Smooth muscle cell of the brain vasculature (primary cell): ENCODE measurements around the gene ADAM11.
A peak's percentile ranks its signal among the peaks of the same experiment; 100 is the strongest.

Experiments used
- DNase-seq: peaks from one replicate; pipeline ENCODE4 v3.0.0-alpha.2; 2012; ENCODE audit warnings: low read depth, low spot score

The ADAM11 gene

DNA sequence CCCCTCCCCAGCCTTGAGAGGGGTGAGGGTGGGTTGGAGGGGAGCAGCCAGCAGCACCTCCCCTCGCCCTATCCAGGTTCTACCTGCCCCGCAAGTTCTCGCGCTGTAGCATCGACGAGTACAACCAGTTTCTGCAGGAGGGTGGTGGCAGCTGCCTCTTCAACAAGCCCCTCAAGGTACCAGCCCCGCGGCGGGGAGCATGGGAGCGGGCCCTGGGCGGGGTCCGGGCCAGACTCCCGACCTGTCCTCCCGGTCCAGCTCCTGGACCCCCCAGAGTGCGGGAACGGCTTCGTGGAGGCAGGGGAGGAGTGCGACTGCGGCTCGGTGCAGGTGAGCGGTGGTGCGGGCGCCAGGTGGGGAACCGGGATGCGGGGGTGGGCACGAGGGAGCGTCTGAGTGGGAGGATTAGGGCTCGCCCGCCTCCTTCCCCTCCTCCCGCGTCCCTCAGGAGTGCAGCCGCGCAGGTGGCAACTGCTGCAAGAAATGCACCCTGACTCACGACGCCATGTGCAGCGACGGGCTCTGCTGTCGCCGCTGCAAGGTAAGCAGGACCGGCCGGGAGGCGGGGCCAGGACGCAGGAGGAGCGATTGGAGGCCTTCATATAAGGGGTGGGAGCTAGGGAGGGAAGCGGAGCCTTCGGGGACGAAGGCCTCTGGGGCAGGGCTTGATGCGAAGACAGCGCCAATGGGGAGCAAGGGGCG is 16.5 kb downstream of the ADAM11 start:
- peak; percentile 95 for DNase-seq

DNA sequence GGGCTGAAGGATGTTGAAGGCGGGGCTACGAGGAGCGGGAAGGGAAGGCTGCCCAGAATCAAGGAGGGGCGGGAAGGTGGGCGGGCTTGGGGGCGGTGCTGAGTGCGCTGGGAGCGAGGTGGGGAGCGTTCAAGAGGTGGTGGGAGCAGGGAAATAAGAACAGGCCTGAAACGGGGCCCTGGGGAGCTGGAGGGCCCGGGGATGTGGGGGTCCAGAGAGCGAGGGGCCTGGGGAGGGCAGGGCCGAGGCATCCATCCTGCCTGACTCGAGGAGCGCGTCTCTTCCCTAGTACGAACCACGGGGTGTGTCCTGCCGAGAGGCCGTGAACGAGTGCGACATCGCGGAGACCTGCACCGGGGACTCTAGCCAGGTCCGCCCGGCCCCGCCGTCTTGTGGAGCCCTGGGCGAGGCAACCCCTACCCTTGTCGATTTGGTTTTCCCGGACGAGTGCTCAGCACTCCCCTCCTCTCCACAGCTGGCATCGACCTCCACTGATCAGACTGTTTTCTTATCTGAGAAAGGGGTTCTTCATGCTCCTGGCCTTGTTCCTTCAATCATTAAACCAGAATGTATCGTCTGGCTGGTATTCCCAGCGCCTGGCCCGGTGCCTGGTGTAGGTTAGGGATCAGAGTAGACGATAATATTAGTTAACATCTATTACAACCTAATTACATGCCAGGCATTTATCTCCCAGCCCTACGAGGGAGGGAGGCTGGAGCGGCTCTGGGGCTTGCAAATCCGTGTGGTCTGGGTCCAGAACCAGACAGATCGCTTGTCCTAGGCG is 17.2 kb downstream of the ADAM11 start:
- no peak for DNase-seq

DNA sequence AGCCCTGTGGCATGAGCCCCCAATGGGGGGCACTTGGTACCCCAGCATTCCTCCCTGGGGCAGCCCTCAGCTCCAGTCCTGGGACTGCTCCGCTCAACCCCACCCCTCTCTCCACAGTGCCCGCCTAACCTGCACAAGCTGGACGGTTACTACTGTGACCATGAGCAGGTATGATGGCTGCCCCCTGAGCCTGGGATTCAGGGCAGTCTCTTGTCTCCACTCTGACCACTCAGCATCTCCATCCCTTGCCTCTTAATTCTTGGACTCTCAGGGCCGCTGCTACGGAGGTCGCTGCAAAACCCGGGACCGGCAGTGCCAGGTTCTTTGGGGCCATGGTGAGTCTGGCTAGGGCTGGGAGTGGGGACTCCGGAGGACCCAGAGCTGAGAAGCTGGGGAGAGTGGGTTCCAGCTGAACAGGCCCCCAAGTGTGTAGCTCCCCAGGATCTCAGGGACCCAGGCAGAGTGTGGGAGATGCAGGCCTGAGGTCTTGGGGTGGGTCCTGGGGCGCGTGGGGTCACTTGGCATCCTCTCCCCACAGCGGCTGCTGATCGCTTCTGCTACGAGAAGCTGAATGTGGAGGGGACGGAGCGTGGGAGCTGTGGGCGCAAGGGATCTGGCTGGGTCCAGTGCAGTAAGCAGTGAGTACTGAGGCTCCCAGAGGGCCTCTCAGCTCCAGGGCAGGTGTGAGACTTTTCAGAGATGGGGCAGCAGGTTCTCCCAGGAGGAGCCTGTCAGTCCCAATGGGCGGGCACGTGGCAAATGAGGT is 18.0 kb downstream of the ADAM11 start:
- no peak for DNase-seq

DNA sequence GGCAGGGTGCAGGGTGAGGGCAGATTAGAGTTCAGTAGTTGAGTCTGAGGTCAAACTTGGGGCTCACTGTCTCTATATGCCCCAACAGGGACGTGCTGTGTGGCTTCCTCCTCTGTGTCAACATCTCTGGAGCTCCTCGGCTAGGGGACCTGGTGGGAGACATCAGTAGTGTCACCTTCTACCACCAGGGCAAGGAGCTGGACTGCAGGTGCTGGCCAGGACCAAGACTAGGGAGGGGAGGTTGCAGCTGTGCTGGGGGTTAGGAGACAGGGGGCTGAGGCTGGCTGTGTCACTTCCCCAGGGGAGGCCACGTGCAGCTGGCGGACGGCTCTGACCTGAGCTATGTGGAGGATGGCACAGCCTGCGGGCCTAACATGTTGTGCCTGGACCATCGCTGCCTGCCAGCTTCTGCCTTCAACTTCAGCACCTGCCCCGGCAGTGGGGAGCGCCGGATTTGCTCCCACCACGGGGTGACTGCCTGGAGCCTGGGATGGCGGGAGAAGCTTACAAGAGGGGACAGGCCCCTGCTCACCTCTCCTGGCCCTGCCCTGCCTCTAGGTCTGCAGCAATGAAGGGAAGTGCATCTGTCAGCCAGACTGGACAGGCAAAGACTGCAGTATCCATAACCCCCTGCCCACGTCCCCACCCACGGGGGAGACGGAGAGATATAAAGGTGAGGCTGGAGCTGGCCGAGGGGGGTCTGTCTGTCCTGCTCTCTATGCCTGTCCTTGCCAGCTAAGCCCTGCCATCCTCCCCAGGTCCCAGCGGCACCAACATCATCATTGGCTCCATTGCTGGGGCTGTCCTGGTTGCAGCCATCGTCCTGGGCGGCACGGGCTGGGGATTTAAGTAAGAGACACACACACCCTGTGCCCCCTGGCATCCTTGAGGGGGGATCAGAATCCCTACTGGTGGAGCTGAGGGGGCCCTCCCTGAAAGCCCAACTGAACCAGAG is 18.9 kb downstream of the ADAM11 start:
- no peak for DNase-seq

DNA sequence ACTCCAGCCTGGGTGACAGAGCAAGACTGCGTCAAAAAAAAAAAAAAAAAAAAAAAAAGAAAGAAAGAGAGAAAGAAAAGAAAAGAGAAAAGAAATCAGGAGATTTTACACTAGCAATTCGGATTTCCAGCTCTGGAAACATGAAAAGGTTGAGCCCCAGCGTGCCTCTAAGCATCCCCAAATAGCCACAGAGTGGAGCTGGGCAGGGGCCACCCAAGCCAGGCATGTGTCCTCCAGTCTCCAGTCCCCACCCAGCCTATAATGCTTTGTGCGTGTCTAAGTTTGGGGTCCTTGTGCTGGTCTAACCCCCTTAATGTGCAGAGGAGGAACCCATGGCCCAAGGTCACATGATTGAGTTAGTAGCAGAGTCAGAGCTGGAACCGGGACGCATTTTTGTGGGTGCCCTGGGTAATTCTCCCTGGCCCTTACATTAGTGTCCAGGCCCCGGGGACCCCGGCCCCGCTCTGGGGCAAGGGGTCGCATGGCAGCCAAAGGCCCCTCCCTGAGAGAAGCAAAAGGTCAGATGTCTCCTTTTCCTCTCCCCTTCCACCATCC is 19.9 kb downstream of the ADAM11 start:
- DNase-seq: no peak

DNA sequence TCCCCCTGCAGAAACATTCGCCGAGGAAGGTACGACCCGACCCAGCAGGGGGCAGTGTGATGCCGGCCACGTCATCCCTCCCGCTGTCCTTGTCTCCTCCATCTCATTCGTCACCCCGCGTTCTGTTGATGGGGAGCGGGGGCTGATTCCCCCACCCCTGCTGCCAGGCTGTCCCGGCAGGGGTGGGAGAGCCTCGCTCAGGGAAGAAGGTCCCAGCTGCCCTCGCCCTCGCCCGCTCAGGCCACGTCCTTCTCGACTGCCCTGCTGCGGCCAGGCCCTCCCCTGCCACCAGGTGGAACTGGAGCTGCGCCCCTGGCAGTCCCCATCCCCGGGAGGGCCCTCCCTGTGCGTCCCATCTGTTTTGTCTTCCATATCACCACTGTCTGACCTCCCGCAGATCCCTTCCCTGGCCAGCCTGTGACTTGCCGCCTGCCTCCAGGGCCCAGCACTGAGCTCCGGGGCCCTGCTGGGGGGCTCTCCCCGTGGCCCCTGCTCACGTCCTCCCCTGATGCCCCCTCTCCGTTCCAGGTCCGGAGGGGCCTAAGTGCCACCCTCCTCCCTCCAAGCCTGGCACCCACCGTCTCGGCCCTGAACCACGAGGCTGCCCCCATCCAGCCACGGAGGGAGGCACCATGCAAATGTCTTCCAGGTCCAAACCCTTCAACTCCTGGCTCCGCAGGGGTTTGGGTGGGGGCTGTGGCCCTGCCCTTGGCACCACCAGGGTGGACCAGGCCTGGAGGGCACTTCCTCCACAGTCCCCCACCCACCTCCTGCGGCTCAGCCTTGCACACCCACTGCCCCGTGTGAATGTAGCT is 20.6 kb downstream of the ADAM11 start:
- DNase-seq: peak; percentile 50

DNA sequence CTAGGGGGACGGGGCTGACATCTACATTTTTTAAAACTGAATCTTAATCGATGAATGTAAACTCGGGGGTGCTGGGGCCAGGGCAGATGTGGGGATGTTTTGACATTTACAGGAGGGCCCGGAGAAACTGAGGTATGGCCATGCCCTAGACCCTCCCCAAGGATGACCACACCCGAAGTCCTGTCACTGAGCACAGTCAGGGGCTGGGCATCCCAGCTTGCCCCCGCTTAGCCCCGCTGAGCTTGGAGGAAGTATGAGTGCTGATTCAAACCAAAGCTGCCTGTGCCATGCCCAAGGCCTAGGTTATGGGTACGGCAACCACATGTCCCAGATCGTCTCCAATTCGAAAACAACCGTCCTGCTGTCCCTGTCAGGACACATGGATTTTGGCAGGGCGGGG is 21.4 kb downstream of the ADAM11 start:
- no peak for DNase-seq

DNA sequence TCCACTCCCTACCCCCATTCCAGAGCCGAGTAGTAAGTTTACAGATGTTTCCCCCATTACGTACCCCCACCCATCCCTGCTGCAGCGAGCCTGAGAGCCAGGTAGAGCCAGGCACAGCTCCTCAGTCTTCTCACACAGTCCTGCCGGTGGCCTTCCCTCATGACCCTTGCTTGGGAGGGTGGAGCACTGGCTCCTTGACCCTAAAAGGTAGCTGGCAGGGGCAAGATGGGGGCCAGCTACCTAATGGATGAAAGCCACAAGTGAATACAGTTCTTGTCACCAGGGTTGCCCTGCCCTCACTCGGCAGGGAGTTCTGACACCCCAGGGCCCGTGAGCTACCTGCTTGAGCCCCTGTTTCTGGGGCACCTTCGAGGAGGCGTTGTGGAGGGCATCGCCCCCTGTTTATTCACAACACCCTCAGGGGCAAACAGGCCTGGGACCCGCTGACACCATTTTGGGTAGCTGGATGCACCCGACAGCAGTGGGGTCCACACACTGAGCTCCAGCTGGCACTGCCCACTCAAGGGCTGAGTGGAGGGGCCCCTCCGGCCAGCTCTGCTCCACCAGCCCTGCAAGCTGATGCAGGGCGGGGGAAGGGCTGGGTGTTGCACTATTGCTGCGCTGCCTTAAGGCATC is 22.2 kb downstream of the ADAM11 start:
- no peak for DNase-seq

DNA sequence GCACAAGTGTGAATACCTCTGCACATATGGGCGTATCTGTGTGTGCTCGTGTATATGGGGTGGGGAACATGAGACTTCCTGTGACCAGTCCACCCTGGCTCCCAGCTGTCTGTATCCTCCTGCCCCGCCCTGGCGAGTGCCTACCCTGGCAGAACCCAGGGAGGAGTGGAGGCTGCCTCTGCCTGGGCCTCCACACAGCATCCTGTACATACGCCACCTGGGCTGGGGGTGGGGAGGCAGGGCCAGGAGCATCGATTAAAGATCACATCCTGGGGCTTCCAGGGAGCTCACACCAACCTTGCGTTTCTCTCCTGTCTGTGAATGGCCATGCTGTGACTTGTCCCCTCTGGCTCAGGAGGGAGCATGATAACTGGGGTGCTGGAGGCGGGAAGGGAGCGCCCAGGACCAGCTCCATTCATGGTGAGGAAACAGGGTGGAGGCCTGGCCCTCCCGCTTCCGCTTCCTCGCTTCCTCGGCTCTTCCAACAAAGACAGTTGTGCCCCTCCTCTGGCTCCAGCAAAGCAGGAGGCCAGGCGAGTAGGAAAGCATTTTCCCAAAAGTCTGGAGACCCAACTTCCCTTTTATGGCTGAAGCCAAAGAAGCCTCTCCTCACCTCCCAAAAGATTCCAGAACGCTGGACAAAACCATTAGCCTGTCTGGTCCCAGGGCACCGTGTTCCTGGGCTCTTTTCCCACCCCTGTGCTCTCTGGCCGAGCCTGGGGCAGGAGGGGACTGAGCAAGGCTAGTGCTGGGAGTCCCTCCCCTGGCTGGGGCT is 22.9 kb downstream of the ADAM11 start:
- DNase-seq: no peak

DNA sequence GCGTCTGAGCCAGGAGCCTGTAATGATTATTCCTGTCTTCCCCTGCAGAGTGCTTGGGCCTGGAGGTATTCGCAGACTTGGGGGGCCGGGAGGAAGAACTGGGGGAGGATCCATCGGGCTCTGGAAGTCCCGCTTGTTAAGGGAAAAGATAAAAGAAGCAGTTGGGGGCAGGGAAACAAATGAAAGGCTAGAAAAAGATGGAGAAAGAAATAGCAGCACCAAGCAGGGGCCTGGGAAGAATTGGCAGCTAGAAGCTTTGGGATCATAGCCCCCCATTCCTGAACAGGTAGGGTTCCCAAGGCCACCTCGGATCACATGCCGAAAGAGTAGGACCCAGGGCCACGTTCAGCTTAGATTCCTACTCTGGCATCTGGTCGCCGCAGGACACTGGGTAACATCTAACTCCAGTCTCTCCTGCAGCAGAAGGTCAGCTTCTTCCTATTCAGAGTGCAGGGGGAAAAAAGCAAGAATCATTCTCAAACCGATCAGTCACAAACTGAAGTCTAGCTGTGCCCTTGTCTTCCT is 23.6 kb downstream of the ADAM11 start:
- DNase-seq: no peak

DNA sequence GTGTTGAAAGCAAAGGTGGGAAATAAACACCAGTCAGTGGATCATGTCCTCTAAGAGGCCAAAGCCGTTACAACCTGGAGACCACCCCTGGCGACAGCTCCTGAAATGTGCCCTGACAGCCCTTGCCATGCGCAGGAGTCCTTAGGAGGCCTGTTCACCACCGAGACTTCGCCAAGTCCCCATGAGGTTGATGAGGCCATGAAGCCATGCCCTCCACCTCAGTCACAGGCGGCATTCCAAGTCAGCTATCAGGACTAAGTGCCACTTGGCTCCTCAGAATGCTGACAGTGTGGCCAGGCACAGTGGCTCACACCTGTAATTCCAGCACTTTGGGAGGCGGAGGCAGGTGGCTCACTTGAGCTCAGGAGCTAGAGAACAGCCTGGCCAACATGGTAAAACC is 27.1 kb downstream of the ADAM11 start:
- no peak for DNase-seq

DNA sequence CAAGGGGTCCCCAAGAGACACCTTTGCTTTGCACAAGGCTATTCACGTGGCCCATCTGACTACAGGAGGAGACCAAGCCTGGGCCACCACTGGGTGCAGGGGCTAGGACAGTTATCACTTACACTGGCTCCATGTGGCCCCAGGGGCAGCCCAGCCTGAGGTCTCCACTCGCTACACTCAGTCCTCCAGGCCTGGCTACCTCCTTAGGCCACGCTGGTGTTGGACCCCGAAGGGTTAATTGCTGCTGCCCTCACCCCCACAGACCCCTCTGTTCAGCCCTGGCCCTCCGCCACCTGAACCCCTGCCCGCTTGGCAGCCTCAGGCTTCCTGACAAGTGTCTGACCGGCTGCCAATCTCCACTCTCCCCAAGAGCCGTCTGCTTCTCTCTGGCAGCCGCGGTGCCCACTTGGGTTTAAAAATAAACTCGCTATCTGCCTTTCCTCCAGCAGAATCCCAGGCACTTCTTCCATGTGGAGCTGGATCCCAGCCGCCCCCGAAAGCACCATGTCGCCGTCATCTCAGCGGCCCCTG is 27.8 kb downstream of the ADAM11 start:
- no peak for DNase-seq

DNA sequence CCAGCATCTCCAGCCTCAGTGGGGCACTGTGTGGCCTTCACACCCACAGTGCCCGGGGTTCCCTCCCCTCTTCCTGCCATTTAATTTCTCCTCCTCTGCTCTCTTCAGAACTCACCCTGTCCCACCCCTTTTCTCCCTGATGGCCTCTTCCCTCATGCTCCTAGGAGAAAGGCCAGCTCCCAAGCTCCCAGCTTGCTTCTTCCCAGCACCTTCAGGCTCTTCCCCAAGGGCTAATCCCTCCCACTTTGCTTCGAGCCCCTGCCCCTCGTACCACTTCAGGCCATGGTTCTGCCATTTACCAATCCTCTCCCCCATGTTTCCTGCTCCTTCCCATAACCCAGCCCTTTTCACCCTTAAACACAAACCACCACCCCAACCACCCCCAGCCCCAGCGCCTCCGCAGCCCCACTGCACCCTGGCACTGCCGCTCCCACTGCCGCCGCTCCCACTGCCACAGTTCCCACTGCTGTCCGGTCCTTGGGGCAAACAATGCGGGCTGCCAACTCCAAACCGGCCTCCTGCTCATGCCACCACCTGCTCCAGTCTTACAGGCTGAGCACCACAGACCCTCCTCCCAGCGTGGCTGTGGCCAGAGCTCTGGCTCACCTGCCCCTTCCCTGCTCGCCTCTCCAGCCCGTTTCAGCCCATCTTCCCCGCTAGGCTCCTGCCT is 28.6 kb downstream of the ADAM11 start:
- no peak for DNase-seq

DNA sequence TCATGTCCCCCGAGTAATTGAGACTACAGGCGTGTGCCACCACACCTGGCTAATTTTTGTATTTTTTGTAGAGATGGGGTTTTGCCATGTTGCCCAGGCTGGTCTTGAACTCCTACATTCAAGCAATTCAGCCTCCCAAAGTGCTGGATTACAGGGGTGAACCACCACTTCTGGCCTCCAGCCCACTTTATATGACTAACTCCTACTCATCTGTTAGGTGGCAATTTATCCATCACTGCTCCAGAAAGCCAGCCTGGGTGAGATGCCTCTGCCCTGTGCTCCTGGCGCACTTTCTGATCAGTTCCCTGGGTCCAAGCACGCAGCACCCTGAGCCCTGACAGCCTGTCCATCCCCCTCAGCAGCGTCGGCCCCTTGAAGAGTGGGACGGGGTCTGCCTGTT is 29.4 kb downstream of the ADAM11 start:
- DNase-seq: no peak

DNA sequence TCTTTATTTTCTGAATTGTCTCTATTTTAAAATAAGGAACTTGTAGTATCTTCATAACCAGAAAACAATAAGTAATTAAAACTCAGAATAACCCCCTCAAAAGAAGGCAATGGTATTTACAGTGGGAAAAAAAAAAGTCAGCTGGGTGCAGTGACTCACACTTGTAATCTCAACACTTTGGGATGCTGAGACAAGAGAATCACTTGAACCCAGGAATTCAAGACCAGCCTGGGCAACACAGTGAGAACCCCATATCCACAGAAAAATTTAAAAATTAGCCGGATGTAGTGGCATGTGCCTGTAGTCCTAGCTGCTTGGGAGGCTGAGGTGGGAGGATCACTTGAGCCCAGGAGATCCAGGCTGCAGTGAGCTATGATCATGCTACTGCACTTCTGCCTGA is 33.5 kb downstream of the ADAM11 start:
- DNase-seq: no peak

DNA sequence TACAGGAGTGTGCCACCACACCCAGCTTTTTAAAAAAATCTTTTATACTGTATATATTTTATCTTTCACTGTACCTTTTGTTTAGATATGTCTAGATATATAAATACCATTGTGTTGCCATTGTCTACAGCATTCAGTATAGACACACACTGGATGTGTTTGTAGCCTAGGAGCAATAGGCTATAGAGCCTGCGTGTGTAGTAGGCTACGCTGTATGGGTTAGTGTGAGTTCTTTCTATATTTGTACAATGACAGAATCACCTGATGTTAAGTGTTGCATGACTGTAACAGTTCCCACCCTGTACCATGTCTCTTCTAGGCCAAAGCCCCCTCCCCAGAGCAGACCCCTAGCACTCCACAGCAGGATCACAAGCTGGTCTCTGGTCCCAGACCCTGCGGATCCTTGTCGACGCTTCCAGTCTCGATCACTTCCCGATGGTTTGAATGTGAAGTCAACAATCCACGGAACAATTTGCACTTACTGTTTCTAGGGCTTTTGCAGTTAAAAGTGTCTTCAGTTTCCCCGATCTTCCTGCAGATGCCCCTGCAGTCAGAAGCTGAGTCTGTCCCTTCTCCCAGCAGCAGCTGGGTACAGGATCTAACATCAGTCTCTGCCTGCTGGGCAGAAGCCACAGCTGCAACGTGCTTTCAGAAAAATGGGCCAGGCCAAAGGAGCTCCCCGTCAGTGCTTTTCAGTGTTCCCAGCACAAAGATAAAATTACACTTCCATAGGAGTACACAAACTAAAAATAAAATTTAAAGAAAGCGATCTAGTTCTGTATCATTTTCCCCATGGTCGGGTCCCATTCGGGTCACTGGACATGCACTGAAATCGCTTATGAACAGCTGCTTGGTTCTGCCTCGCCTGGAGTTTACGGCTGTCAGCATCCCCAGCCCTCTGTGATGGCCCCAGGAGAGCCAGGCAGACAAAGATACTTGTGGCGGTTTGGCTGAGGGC is 35.4 kb downstream of the ADAM11 start:
- DNase-seq: no peak
